Panc1 (cell line): Measurements from ENCODE around the gene TBXT.
"Not testable (repeated sequence)": the region's sequence is repeated elsewhere in the genome, so short reads cannot be mapped to it uniquely, and the experiment has no call there.

Source experiments
- CTCF ChIP-seq: fragments of 450-650 bp; IDR thresholded peaks from 2 replicates; pipeline ENCODE4 v1.5.1; 2017; ENCODE audit warnings: mild to moderate bottlenecking
- POLR2AphosphoS5 ChIP-seq: IDR thresholded peaks from 2 replicates; pipeline ENCODE4 v1.6.1; 2012; ENCODE audit warnings: mild to moderate bottlenecking, low read depth, low read length, moderate library complexity
- REST ChIP-seq, 2 experiments: IDR thresholded peaks; 2 replicates each; pipeline ENCODE4 v1.6.1; 2011 to 2012; ENCODE audit warnings: low read depth in 2 of 2, control low read depth in 1 of 2, low read length in 1 of 2, mild to moderate bottlenecking in 1 of 2, moderate library complexity in 1 of 2; ENCODE audit not compliant: insufficient read depth in 1 of 2
- SIN3A ChIP-seq: IDR thresholded peaks from 2 replicates; pipeline ENCODE4 v1.6.1; 2012; ENCODE audit warnings: low read depth, mild to moderate bottlenecking, low read length, moderate library complexity, borderline replicate concordance; ENCODE audit not compliant: insufficient read depth
- TCF7L2 ChIP-seq: IDR thresholded peaks from 2 replicates; pipeline ENCODE4 v1.6.1; 2011; ENCODE audit warnings: mild to moderate bottlenecking, low read depth, low read length, inconsistent platforms

GRCh38 chr6:166175093-166175492 lies 7.4 kb upstream of the TBXT start:
- TF ChIP-seq CTCF; REST (IDR thresholded peaks at IDR 0.05; ENCODE audit: insufficient read depth in 1 of 2, low read depth in 2 of 2, low read length in 1 of 2); SIN3A; POLR2AphosphoS5; TCF7L2: not testable (repeated sequence)
